HEK293 (cell line): ENCODE measurements around the gene PHF20.
"Not testable (repeated sequence)": the region's sequence is repeated elsewhere in the genome, so short reads cannot be mapped to it uniquely, and the experiment has no call there.

ENCODE experiments used
- CTCF ChIP-seq: fragments of 450-650 bp; formaldehyde crosslinking; IDR thresholded peaks from 2 replicates; pipeline ENCODE4 v1.5.1; 2016; ENCODE audit warnings: missing biosample characterization, missing genetic modification characterization
- ZSCAN5A ChIP-seq: fragments of 450-650 bp; formaldehyde crosslinking; IDR thresholded peaks from 2 replicates; pipeline ENCODE4 v1.5.1; 2016; ENCODE audit warnings: missing biosample characterization, missing genetic modification characterization

GRCh38 chr20:35785541-35785940 is 13.7 kb downstream of the PHF20 start:
- TF ChIP-seq ZSCAN5A; CTCF (tag by site-specific recombination): not testable (repeated sequence)
